Measurements from ENCODE around the gene PREPL.

DNA sequence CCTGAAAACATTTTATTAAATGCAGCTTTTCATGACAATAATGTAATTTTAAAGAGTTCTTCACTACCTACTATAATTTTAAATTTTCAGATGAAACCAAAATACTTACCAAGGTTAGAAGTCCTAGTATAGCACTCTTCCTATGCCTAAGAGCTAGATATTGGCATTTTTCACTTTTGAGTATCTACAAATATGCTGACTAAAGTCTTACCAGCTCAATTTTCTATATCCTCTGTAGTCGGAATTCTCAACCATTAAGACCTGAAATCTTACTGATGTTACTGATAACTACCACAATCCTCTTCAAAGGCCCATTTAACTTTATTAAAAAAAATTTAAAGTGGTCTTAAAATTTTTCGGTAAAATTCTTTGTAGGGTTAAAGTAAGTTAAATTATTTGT, 32.0 kb downstream of the PREPL start:
- TF ChIP-seq, protein P1, sequence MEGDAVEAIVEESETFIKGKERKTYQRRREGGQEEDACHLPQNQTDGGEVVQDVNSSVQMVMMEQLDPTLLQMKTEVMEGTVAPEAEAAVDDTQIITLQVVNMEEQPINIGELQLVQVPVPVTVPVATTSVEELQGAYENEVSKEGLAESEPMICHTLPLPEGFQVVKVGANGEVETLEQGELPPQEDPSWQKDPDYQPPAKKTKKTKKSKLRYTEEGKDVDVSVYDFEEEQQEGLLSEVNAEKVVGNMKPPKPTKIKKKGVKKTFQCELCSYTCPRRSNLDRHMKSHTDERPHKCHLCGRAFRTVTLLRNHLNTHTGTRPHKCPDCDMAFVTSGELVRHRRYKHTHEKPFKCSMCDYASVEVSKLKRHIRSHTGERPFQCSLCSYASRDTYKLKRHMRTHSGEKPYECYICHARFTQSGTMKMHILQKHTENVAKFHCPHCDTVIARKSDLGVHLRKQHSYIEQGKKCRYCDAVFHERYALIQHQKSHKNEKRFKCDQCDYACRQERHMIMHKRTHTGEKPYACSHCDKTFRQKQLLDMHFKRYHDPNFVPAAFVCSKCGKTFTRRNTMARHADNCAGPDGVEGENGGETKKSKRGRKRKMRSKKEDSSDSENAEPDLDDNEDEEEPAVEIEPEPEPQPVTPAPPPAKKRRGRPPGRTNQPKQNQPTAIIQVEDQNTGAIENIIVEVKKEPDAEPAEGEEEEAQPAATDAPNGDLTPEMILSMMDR (conservative IDR thresholded peaks at IDR 0.05; ENCODE audit: low read depth in 2 of 2) = no peak
- TF ChIP-seq EZH2 (IDR thresholded peaks at IDR 0.05; ENCODE audit: low read depth, unreplicated experiment) = no peak
- no peak for TF ChIP-seq POLR2AphosphoS5 (IDR thresholded peaks at IDR 0.05; ENCODE audit: low read depth)
- TF ChIP-seq, protein P2, sequence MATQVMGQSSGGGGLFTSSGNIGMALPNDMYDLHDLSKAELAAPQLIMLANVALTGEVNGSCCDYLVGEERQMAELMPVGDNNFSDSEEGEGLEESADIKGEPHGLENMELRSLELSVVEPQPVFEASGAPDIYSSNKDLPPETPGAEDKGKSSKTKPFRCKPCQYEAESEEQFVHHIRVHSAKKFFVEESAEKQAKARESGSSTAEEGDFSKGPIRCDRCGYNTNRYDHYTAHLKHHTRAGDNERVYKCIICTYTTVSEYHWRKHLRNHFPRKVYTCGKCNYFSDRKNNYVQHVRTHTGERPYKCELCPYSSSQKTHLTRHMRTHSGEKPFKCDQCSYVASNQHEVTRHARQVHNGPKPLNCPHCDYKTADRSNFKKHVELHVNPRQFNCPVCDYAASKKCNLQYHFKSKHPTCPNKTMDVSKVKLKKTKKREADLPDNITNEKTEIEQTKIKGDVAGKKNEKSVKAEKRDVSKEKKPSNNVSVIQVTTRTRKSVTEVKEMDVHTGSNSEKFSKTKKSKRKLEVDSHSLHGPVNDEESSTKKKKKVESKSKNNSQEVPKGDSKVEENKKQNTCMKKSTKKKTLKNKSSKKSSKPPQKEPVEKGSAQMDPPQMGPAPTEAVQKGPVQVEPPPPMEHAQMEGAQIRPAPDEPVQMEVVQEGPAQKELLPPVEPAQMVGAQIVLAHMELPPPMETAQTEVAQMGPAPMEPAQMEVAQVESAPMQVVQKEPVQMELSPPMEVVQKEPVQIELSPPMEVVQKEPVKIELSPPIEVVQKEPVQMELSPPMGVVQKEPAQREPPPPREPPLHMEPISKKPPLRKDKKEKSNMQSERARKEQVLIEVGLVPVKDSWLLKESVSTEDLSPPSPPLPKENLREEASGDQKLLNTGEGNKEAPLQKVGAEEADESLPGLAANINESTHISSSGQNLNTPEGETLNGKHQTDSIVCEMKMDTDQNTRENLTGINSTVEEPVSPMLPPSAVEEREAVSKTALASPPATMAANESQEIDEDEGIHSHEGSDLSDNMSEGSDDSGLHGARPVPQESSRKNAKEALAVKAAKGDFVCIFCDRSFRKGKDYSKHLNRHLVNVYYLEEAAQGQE (IDR thresholded peaks at IDR 0.05; ENCODE audit: unreplicated experiment) = no peak
- no peak for TF ChIP-seq EZH2phosphoT487 (IDR thresholded peaks at IDR 0.05; ENCODE audit: unreplicated experiment)
- no peak for TF ChIP-seq ZNF331 (CRISPR knock-in tag; IDR thresholded peaks at IDR 0.05; ENCODE audit: low read depth)
